A549 (cell line): ENCODE measurements around the gene HLCS. TPM values are rescaled to one million over a fixed set of nuclear protein-coding genes. Genes with fewer than 3 reads are reported as not detected.

Experiments used
- ATAC-seq, 2 experiments: fragments of 200-7000 bp in 1 of 2; fragments of >200 bp in 1 of 2; cut with Nextera tagmentation in 1 of 2; cut with Tn5 transposase in 1 of 2; 3 replicates each; pipeline versions ENCODE4 v1.8.0 to v1.9.1; 2018 to 2020; ENCODE audit warnings: mild to moderate bottlenecking in 1 of 2, moderate library complexity in 1 of 2
- CTCF ChIA-PET: fragments of 300-600 bp; sonication (Branson Sonifier 250); formaldehyde crosslinking; extraction: SDS; loops from one replicate; lab custom pipeline; 2021; ENCODE audit warnings: antibody characterized with exemption, inconsistent platforms; lab: Yijun Ruan, JAX
- POLR2A ChIA-PET: fragments of 350-600 bp; formaldehyde crosslinking; extraction: SDS; loops from one replicate; lab custom pipeline; 2021; ENCODE audit warnings: antibody characterized with exemption, inconsistent platforms; lab: Yijun Ruan, JAX
- DNase-seq, 2 experiments: peaks; one replicate each; pipeline versions ENCODE4 v3.0.0 to v3.0.0-alpha.2; 2011 to 2016; ENCODE audit warnings: low read depth in 1 of 2, low spot score in 1 of 2
- FAIRE-seq: peaks from 2 replicates; lab custom pipeline; 2011; peaks lifted over from hg19 to GRCh38; lab: Jason Lieb, UNC
- H3K27ac ChIP-seq, 2 experiments: fragments of >200 bp; sonication (Bioruptor Twin); formaldehyde crosslinking; 3 replicates each; pipeline ENCODE4 v1.5.1; 2016 to 2017
- H3K4me1 ChIP-seq: fragments of >200 bp; sonication (Bioruptor Twin); formaldehyde crosslinking; 3 replicates; pipeline ENCODE4 v1.6.1; 2016
- H3K4me2 ChIP-seq: fragments of >200 bp; sonication (Bioruptor Twin); formaldehyde crosslinking; 3 replicates; pipeline ENCODE4 v1.6.1; 2016
- H3K4me3 ChIP-seq: fragments of >200 bp; sonication (Bioruptor Twin); formaldehyde crosslinking; 3 replicates; pipeline ENCODE4 v1.5.1; 2016
- H3K9me3 ChIP-seq: fragments of >200 bp; sonication (Bioruptor Twin); formaldehyde crosslinking; 3 replicates; pipeline ENCODE4 v1.6.1; 2016
- CEBPB ChIP-seq, 2 experiments: fragments of >200 bp in 1 of 2; sonication (Bioruptor Twin) in 1 of 2; formaldehyde crosslinking in 1 of 2; IDR thresholded peaks; 2 replicates each; pipeline ENCODE4 v1.6.1; 2012 to 2016
- EP300 ChIP-seq, 2 experiments: fragments of >200 bp; sonication (Bioruptor Twin); formaldehyde crosslinking; IDR thresholded peaks; 2 replicates in 1 of 2; 3 replicates in 1 of 2; pipeline ENCODE4 v1.6.1; 2016 to 2017
- FOSL2 ChIP-seq, 2 experiments: fragments of 450-650 bp in 1 of 2; fragments of >200 bp in 1 of 2; sonication (Bioruptor Twin) in 1 of 2; formaldehyde crosslinking; IDR thresholded peaks; 2 replicates each; pipeline versions ENCODE4 v1.5.0 to v1.6.1; 2016 to 2020; ENCODE audit warnings: mild to moderate bottlenecking in 1 of 2, moderate library complexity in 1 of 2
- GATA3 ChIP-seq: IDR thresholded peaks from 2 replicates; pipeline ENCODE4 v1.6.1; 2012; ENCODE audit warnings: borderline replicate concordance
- HEYL ChIP-seq: fragments of 250-450 bp; sonication (Bioruptor Pico); IDR thresholded peaks from 2 replicates; pipeline ENCODE4 v1.8.0; 2021; ENCODE audit warnings: mild to moderate bottlenecking, moderate library complexity
- HOXA7 ChIP-seq: fragments of 250-450 bp; sonication (Bioruptor Pico); IDR thresholded peaks from 2 replicates; pipeline ENCODE4 v1.5.0; 2020; ENCODE audit warnings: mild to moderate bottlenecking, moderate library complexity
- HOXB5 ChIP-seq: fragments of 250-450 bp; sonication (Bioruptor Pico); IDR thresholded peaks from 2 replicates; pipeline ENCODE4 v1.5.0; 2020; ENCODE audit warnings: mild to moderate bottlenecking, moderate library complexity
- JUN ChIP-seq, 2 experiments: fragments of >200 bp; sonication (Bioruptor Twin); formaldehyde crosslinking; IDR thresholded peaks; 2 replicates in 1 of 2; 3 replicates in 1 of 2; pipeline ENCODE4 v1.6.1; 2016 to 2017
- JUNB ChIP-seq: fragments of >200 bp; sonication (Bioruptor Twin); formaldehyde crosslinking; IDR thresholded peaks from 2 replicates; pipeline ENCODE4 v1.6.1; 2016
- MAZ ChIP-seq: fragments of 150-350 bp; IDR thresholded peaks from 2 replicates; pipeline ENCODE4 v1.6.1; 2014; ENCODE audit warnings: antibody characterized with exemption, low read depth, low read length, borderline replicate concordance
- MYC ChIP-seq: IDR thresholded peaks from 2 replicates; pipeline ENCODE4 v1.6.1; 2012; ENCODE audit warnings: mild to moderate bottlenecking, inconsistent platforms, low read length, improper control_type of control experiment, borderline replicate concordance
- NPAS2 ChIP-seq: fragments of 250-450 bp; sonication (Bioruptor Pico); IDR thresholded peaks from 2 replicates; pipeline ENCODE4 v1.8.0; 2022; ENCODE audit warnings: mild to moderate bottlenecking, moderate library complexity, borderline replicate concordance
- RARB ChIP-seq: fragments of 250-450 bp; sonication (Bioruptor Pico); IDR thresholded peaks from 2 replicates; pipeline ENCODE4 v1.8.0; 2021; ENCODE audit warnings: mild to moderate bottlenecking, moderate library complexity
- RNF2 ChIP-seq: fragments of 200-600 bp; sonication (generic); IDR thresholded peaks from 2 replicates; pipeline ENCODE4 v1.6.1; 2016; ENCODE audit warnings: low read depth, mild to moderate bottlenecking, antibody characterized with exemption, moderate library complexity, borderline replicate concordance
- SREBF2 ChIP-seq: fragments of 450-650 bp; IDR thresholded peaks from 2 replicates; pipeline ENCODE4 v1.6.1; 2014; ENCODE audit warnings: mild to moderate bottlenecking, moderate library complexity
- WGBS: methylation state at CpG from one replicate; pipeline ENCODE4 v1.1.6; 2017; ENCODE audit errors: missing lambda C conversion rate; 5-methylcytosine and 5-hydroxymethylcytosine counted together
- polyA plus RNA-seq, 4 experiments: library from polyadenylated mRNA; depleted of rRNA in 3 of 4; stranded (reverse); fragments of >200 nt; fragmentation: RNase III in 1 of 4; extraction: RNeasy Plus Mini Kit Qiagen cat#74134 plus additional on column Dnase treatment in 1 of 4; gene quantifications; 2 replicates in 3 of 4; 3 replicates in 1 of 4; pipeline ENCODE4 v1.2.3, GENCODE V29; 2011 to 2017
- TF ChIP-seq, protein P1 (sequence below): fragments of >200 bp; sonication (Bioruptor Twin); formaldehyde crosslinking; IDR thresholded peaks from 2 replicates; pipeline ENCODE4 v1.6.1; 2016
- TF ChIP-seq, protein P2 (sequence below): IDR thresholded peaks from 2 replicates; pipeline ENCODE4 v1.6.1; 2012
- TF ChIP-seq, protein P3 (sequence below): IDR thresholded peaks from 2 replicates; pipeline ENCODE4 v1.6.1; 2012; ENCODE audit warnings: low read depth, borderline replicate concordance

Gene HLCS
- polyA plus RNA-seq, 2 of the 4 experiments (the other 2 are of a cell fraction): 8.4 to 24.3 TPM

DNA sequence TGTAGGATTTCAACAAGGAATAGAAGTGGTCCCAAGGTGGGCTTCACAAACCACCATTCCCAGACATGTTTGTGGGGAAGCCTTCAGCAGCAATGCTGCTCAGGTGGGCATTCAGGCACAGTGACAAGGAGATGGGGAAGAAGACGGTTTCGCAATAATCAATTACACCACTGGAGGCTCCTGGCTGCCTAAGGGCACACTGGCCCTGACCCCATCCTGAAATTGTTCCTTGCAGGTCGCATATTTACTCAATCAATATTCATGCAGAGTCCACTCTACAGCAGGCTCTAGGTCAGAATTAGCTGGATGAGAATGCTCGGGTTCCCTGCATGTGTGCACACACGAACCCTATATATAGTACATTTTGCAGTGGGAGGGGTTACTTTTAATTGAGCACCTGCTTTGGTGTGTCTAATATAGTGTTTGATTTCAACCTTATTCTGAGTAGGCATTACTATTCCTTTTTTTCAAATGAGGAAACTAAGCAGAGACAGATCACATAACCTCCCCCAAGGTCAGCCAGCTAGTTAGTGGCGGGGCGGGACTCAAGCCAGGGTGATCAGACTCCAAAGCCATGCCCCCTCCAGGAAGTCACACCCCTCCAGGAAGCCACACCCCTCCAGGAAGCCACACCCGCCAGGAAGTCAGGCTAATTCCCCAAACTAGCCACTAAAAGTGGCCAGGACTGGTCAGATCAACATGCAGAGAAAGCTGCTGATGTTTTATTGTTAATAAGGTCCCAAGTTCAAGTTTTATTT is 106.5 kb downstream of the HLCS start (continued):
- TF ChIP-seq MYC (no peak), RARB (CRISPR knock-in tag) (no peak), SREBF2 (no peak), EP300 (IDR thresholded peaks at IDR 0.05) (no peak)
- TF ChIP-seq, protein P1, sequence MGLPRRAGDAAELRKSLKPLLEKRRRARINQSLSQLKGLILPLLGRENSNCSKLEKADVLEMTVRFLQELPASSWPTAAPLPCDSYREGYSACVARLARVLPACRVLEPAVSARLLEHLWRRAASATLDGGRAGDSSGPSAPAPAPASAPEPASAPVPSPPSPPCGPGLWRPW: no peak

DNA sequence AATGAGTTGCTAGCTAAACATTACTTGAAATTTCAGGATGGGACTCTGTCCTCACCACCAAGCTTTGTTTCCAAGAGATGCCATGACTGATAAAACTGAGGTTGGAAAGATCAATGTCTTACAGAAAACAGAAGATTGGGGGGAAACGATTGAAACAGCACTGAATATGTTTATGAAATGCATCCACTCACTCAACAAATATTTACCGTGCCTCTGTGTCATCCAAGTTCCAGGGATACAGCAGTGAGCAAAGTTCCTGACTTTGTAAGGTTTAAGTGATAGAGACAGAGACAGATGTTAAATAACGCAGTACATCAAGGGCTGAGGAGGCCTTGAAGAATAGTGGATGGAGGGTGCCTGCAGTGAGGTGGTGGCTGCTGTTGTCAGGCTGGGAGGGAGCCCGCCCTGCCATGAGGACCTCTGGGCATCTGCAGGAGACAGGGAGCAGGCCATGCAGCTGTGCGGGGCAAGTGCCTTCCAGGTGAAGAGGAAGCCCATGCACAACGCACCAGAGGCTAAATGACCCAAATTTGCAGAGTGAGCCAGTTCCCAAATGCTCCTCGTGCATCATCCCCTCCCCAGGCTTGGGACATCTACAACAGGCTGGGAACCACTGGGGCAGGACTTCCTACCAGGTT is 108.0 kb downstream of the HLCS start:
- peak; percentile 23 for FAIRE-seq
- no peaks in the 10 kb centered on the region for H3K9me3 ChIP-seq
- H3K4me2 ChIP-seq: peak overlapping the region; percentile 54
- TF ChIP-seq JUN (IDR thresholded peaks at IDR 0.05): 0 out of 5 replicates have a peak, but pooled peaks of 1 of the 2 experiments have one; percentile 29
- peak; percentile 90 for TF ChIP-seq GATA3
- TF ChIP-seq EP300 (IDR thresholded peaks at IDR 0.05): peak; percentile 40 to 42; a peak in 2 of 5 replicates
- TF ChIP-seq, protein P2, sequence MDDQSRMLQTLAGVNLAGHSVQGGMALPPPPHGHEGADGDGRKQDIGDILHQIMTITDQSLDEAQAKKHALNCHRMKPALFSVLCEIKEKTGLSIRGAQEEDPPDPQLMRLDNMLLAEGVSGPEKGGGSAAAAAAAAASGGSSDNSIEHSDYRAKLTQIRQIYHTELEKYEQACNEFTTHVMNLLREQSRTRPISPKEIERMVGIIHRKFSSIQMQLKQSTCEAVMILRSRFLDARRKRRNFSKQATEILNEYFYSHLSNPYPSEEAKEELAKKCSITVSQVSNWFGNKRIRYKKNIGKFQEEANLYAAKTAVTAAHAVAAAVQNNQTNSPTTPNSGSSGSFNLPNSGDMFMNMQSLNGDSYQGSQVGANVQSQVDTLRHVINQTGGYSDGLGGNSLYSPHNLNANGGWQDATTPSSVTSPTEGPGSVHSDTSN: no peak
- TF ChIP-seq HEYL (CRISPR knock-in tag): no peak
- peak in 1 of 2 experiments; percentile 42; a peak in 1 of 4 replicates for TF ChIP-seq CEBPB (IDR thresholded peaks at IDR 0.05)
- peak; percentile 55; the same call in 1 of the 2 replicates for TF ChIP-seq JUNB
- peak; percentile 43; the same call in 1 of the 2 replicates for TF ChIP-seq FOSL2 (IDR thresholded peaks at IDR 0.05)
- TF ChIP-seq FOSL2 (CRISPR knock-in tag; IDR thresholded peaks at IDR 0.05): peak; percentile 81
- TF ChIP-seq, all 56 proteins: peak for 6
- Histone ChIP-seq H3K4me3 (no peak overlapping the region), H3K27ac (peak overlapping the region; percentile 78 to 84), H3K4me1 (peaks cover 61% of the 10 kb centered on the region)
- 12% methylated on average over 6 of the region's 7 CpGs for WGBS
- peak; percentile 61 to 63; a peak in 5 of 6 replicates for ATAC-seq
- DNase-seq: peak; percentile 17 to 76
- ChIA-PET CTCF (interaction anchor here (0.6 to 2.3 kb wide), 4 partner anchors 13 to 195 kb away, joined by 3 to 5 read pairs (median 4); no protein-coding TSS in a partner anchor), POLR2A (no interaction called here)

DNA sequence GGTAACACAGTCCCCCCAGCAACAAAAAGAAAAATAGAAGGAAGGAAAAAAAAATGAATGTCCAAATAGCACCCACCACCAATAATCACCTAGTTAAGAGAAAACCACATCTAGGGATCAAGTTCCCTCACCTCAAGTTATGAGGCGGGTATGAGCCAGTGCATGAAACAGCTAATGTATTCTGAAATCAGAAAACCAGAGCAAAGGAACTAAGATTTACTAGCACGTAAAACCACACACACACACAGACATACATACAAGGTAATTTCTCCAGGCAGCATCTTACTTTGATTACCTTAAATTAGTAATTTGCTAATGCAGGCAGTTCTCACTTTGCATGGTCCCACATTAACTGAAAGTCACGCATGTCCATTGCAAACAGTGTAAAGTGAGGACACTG is 109.8 kb downstream of the HLCS start:
- DNase-seq (no peak), ATAC-seq (no peak), FAIRE-seq (no peak)
- peak overlapping the region; percentile 78 to 84; a peak in 5 of 6 replicates for H3K27ac ChIP-seq
- H3K4me3 ChIP-seq: no peak overlapping the region
- POLR2A ChIA-PET: no interaction called here
- H3K9me3 ChIP-seq: no peaks in the 10 kb centered on the region
- H3K4me2 ChIP-seq: no peak overlapping the region
- no peak for TF ChIP-seq MAZ
- no peak for TF ChIP-seq HOXA7 (CRISPR knock-in tag)
- TF ChIP-seq, protein P3, sequence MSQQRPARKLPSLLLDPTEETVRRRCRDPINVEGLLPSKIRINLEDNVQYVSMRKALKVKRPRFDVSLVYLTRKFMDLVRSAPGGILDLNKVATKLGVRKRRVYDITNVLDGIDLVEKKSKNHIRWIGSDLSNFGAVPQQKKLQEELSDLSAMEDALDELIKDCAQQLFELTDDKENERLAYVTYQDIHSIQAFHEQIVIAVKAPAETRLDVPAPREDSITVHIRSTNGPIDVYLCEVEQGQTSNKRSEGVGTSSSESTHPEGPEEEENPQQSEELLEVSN: no peak
- TF ChIP-seq NPAS2: no peak
- no peak for TF ChIP-seq HOXB5 (CRISPR knock-in tag)
- no peak for TF ChIP-seq RNF2
- CTCF ChIA-PET: interaction anchor here (0.5 to 1.4 kb wide), 3 partner anchors 10 to 194 kb away, joined by 3 to 4 read pairs (median 3); no protein-coding TSS in a partner anchor
- H3K4me1 ChIP-seq: peaks cover 72% of the 10 kb centered on the region
- 95% methylated on average over 3 of the region's 3 CpGs for WGBS
